Measurements from ENCODE around the gene SYNGAP1.

The SYNGAP1 gene

GRCh38 chr6:33424855-33425667, 5.2 kb downstream of the SYNGAP1 start:
- no peak for DNase-seq

GRCh38 chr6:33425668-33426577, 6.1 kb downstream of the SYNGAP1 start:
- peak; percentile 70 for DNase-seq

- no peak for DNase-seq
Measured at GRCh38 chr6:33426590-33427511, 7.0 kb downstream of the SYNGAP1 start.

GRCh38 chr6:33427585-33428223, 7.8 kb downstream of the SYNGAP1 start:
- peak; percentile 44 for DNase-seq

- no peak for DNase-seq
Measured at GRCh38 chr6:33428224-33428965, 8.5 kb downstream of the SYNGAP1 start.

GRCh38 chr6:33428966-33429749, 9.3 kb downstream of the SYNGAP1 start:
- DNase-seq: no peak

GRCh38 chr6:33429750-33430052, 9.8 kb downstream of the SYNGAP1 start:
- no peak for DNase-seq

- no peak for DNase-seq
Measured at GRCh38 chr6:33430334-33430733, 10.5 kb downstream of the SYNGAP1 start.

GRCh38 chr6:33430991-33431879, 11.4 kb downstream of the SYNGAP1 start:
- peak; percentile 68 for DNase-seq

- no peak for DNase-seq
Measured at GRCh38 chr6:33431880-33432541, 12.1 kb downstream of the SYNGAP1 start.

GRCh38 chr6:33432546-33432945, 12.7 kb downstream of the SYNGAP1 start:
- DNase-seq: no peak

GRCh38 chr6:33433001-33433543, 13.2 kb downstream of the SYNGAP1 start:
- no peak for DNase-seq

- DNase-seq: no peak
Measured at GRCh38 chr6:33433544-33434191, 13.8 kb downstream of the SYNGAP1 start.

GRCh38 chr6:33434961-33435360, 15.1 kb downstream of the SYNGAP1 start:
- no peak for DNase-seq

- DNase-seq: no peak
Measured at GRCh38 chr6:33437666-33438065, 17.8 kb downstream of the SYNGAP1 start.

- DNase-seq: no peak
Measured at GRCh38 chr6:33438978-33439594, 19.2 kb downstream of the SYNGAP1 start.

GRCh38 chr6:33439956-33440648, 20.2 kb downstream of the SYNGAP1 start:
- DNase-seq: no peak

Measured in activated CD4-positive, alpha-beta T cell treated with anti-CD3 and anti-CD28 coated beads for 1 hour (primary cell).